SK-N-SH (cell line): ENCODE data around the gene SFXN5. TPM values are rescaled to one million over a fixed set of nuclear protein-coding genes. Genes with fewer than 3 reads are reported as not detected.

Experiments used
- CTCF ChIA-PET: fragments of 300-600, 350-600 bp; formaldehyde crosslinking; extraction: SDS; loops from one replicate; lab custom pipeline; 2021; lab: Yijun Ruan, JAX
- POLR2A ChIA-PET: fragments of 350-600 bp; sonication (Branson Sonifier 250); formaldehyde crosslinking; extraction: SDS; loops from one replicate; lab custom pipeline; 2020; ENCODE audit warnings: antibody characterized with exemption, inconsistent platforms; lab: Yijun Ruan, JAX
- DNase-seq: peaks from one replicate; pipeline ENCODE4 v3.0.0; 2012
- H2AFZ ChIP-seq: fragments of 200-600 bp; sonication (generic); 2 replicates; pipeline ENCODE4 v1.8.1; 2016; ENCODE audit warnings: antibody characterized with exemption, mild to moderate bottlenecking, low read depth
- H3F3A ChIP-seq: fragments of 200-600 bp; sonication (generic); replicated peaks from 2 replicates; pipeline ENCODE3; 2016; ENCODE audit warnings: antibody characterized with exemption, mild to moderate bottlenecking; ENCODE audit not compliant: insufficient read depth
- H3K27ac ChIP-seq, 2 experiments: fragments of 200-500 bp in 1 of 2; fragments of 200-600 bp in 1 of 2; sonication (Bioruptor generic) in 1 of 2; sonication (generic), shearing (Covaris generic) in 1 of 2; 2 replicates each; pipeline versions ENCODE4 v1.5.1 to v1.6.1; 2014 to 2016; ENCODE audit warnings: low read depth in 2 of 2, inconsistent platforms in 1 of 2, low read length in 1 of 2, mild to moderate bottlenecking in 1 of 2, mixed read lengths in 1 of 2
- H3K27me3 ChIP-seq: fragments of 200-600 bp; sonication (generic), shearing (Covaris generic); 2 replicates; pipeline ENCODE4 v1.6.1; 2016; ENCODE audit warnings: mixed run types; ENCODE audit not compliant: insufficient read depth
- H3K36me3 ChIP-seq, 2 experiments: fragments of 200-500 bp in 1 of 2; fragments of 200-600 bp in 1 of 2; sonication (Bioruptor generic) in 1 of 2; sonication (generic) in 1 of 2; replicated peaks in 1 of 2; 2 replicates each; pipeline versions ENCODE3 to v1.5.1; 2014 to 2016; ENCODE audit warnings: low read length in 1 of 2, mild to moderate bottlenecking in 1 of 2; ENCODE audit not compliant: insufficient read depth in 2 of 2, control insufficient read depth in 1 of 2
- H3K4me1 ChIP-seq, 2 experiments: fragments of 200-500 bp in 1 of 2; fragments of 200-600 bp in 1 of 2; sonication (Bioruptor generic) in 1 of 2; sonication (generic), shearing (Covaris generic) in 1 of 2; 2 replicates each; pipeline versions ENCODE4 v1.5.1 to v1.6.1; 2014 to 2016; ENCODE audit warnings: low read depth in 1 of 2, low read length in 1 of 2, mixed run types in 1 of 2; ENCODE audit not compliant: insufficient read depth in 2 of 2, control insufficient read depth in 1 of 2
- H3K4me2 ChIP-seq: fragments of 200-600 bp; sonication (generic), shearing (Covaris generic); 2 replicates; pipeline ENCODE4 v1.6.1; 2017; ENCODE audit warnings: mixed run types
- H3K4me3 ChIP-seq, 2 experiments: fragments of 200-500 bp in 1 of 2; fragments of 200-600 bp in 1 of 2; sonication (Bioruptor generic) in 1 of 2; sonication (generic), shearing (Covaris generic) in 1 of 2; 2 replicates each; pipeline versions ENCODE4 v1.5.1 to v1.8.1; 2014 to 2016; ENCODE audit warnings: low read depth in 2 of 2, inconsistent platforms in 1 of 2, low read length in 1 of 2, mild to moderate bottlenecking in 1 of 2, mixed read lengths in 1 of 2, moderate library complexity in 1 of 2
- H3K79me2 ChIP-seq: fragments of 200-600 bp; sonication (generic); 2 replicates; pipeline ENCODE4 v1.8.1; 2017; ENCODE audit warnings: mild to moderate bottlenecking; ENCODE audit not compliant: insufficient read depth
- H3K9ac ChIP-seq: fragments of 200-600 bp; sonication (generic); 2 replicates; pipeline ENCODE4 v1.6.1; 2017; ENCODE audit warnings: mixed run types
- H3K9me2 ChIP-seq: fragments of 200-600 bp; sonication (generic); 2 replicates; pipeline ENCODE4 v1.6.1; 2017; ENCODE audit warnings: mixed run types
- H3K9me3 ChIP-seq: fragments of 200-600 bp; sonication (generic); 2 replicates; pipeline ENCODE4 v1.6.1; 2017; ENCODE audit warnings: mixed run types, mild to moderate bottlenecking, moderate library complexity
- H4K20me1 ChIP-seq: fragments of 200-600 bp; sonication (generic); 2 replicates; pipeline ENCODE4 v1.6.1; 2017; ENCODE audit warnings: mild to moderate bottlenecking, mixed run types; ENCODE audit not compliant: insufficient read depth
- CTCF ChIP-seq: fragments of 200-600 bp; sonication (generic); IDR thresholded peaks from 2 replicates; pipeline ENCODE4 v1.6.1; 2017; ENCODE audit warnings: antibody characterized with exemption, mild to moderate bottlenecking, moderate library complexity
- ELF1 ChIP-seq: IDR thresholded peaks from 2 replicates; pipeline ENCODE4 v1.4.0; 2012
- EP300 ChIP-seq, 2 experiments: IDR thresholded peaks; 2 replicates each; pipeline versions ENCODE4 v1.4.0 to v1.6.1; 2012; ENCODE audit warnings: borderline replicate concordance in 1 of 2, low read depth in 1 of 2, low read length in 1 of 2
- EZH2phosphoT487 ChIP-seq: fragments of 200-600 bp; sonication (generic); IDR thresholded peaks from 2 replicates; pipeline ENCODE4 v1.6.1; 2017; ENCODE audit warnings: low read depth, mixed run types, mild to moderate bottlenecking, antibody characterized with exemption, moderate library complexity, borderline replicate concordance
- GABPA ChIP-seq: IDR thresholded peaks from 2 replicates; pipeline ENCODE4 v1.4.0; 2012; ENCODE audit warnings: low read depth, mild to moderate bottlenecking
- JUND ChIP-seq: IDR thresholded peaks from 2 replicates; pipeline ENCODE4 v1.4.0; 2012
- MAX ChIP-seq: IDR thresholded peaks from 2 replicates; pipeline ENCODE4 v1.4.0; 2012; ENCODE audit warnings: low read depth
- MEF2A ChIP-seq: IDR thresholded peaks from 2 replicates; pipeline ENCODE4 v1.4.0; 2012; ENCODE audit warnings: low read depth, borderline replicate concordance
- NFIC ChIP-seq: IDR thresholded peaks from 2 replicates; pipeline ENCODE4 v1.4.0; 2012; ENCODE audit warnings: borderline replicate concordance
- PBX3 ChIP-seq: IDR thresholded peaks from 2 replicates; pipeline ENCODE4; 2012
- RAD21 ChIP-seq: IDR thresholded peaks from 2 replicates; pipeline ENCODE4 v1.6.1; 2012; ENCODE audit warnings: mild to moderate bottlenecking, low read length
- REST ChIP-seq: IDR thresholded peaks from 2 replicates; pipeline ENCODE4 v1.6.1; 2012; ENCODE audit warnings: mild to moderate bottlenecking, low read depth, low read length, moderate library complexity
- RFX5 ChIP-seq: IDR thresholded peaks from 2 replicates; pipeline ENCODE4 v1.6.1; 2012; ENCODE audit warnings: mild to moderate bottlenecking, improper control_type of control experiment, low read length
- RXRA ChIP-seq: IDR thresholded peaks from 2 replicates; pipeline ENCODE4 v1.4.0; 2012; ENCODE audit warnings: low read depth, mild to moderate bottlenecking, borderline replicate concordance
- SIN3A ChIP-seq: IDR thresholded peaks from 2 replicates; pipeline ENCODE4 v1.6.1; 2012; ENCODE audit warnings: low read depth, mild to moderate bottlenecking, low read length, moderate library complexity, borderline replicate concordance
- TCF12 ChIP-seq: IDR thresholded peaks from 2 replicates; pipeline ENCODE4 v1.4.0; 2012
- USF2 ChIP-seq: fragments of 150-350 bp; IDR thresholded peaks from 2 replicates; pipeline ENCODE4 v1.6.1; 2017; ENCODE audit warnings: antibody characterized with exemption, low read length, low read depth, borderline replicate concordance
- YY1 ChIP-seq: IDR thresholded peaks from 2 replicates; pipeline ENCODE4 v1.4.0; 2012; ENCODE audit warnings: low read depth, mild to moderate bottlenecking
- ZBTB33 ChIP-seq: IDR thresholded peaks from 2 replicates; pipeline ENCODE4 v1.4.0; 2012; ENCODE audit warnings: low read depth, borderline replicate concordance
- WGBS: methylation state at CpG from one replicate; pipeline ENCODE4 v1.1.6; 2017; ENCODE audit warnings: low lambda C conversion rate; 5-methylcytosine and 5-hydroxymethylcytosine counted together
- polyA plus RNA-seq, 3 experiments: library from polyadenylated mRNA; depleted of rRNA; stranded (reverse); fragments of >200 nt; gene quantifications; 2 replicates each; pipeline ENCODE4 v1.2.3, GENCODE V29; 2012

SFXN5 gene
- polyA plus RNA-seq, 1 of the 3 experiments (the other 2 are of a cell fraction), result 9.9 TPM

GRCh38 chr2:72965016-72965415, 106.5 kb downstream of the SFXN5 start:
- peaks cover 0 to 3% of the 10 kb centered on the region in 2 experiments for H3K36me3 ChIP-seq
- 90% methylated on average over 7 of the region's 12 CpGs for WGBS
- H3K9me2 ChIP-seq, result no peaks in the 10 kb centered on the region
- H3K27me3 ChIP-seq, result no peaks in the 10 kb centered on the region
- no peaks in the 10 kb centered on the region for H3K79me2 ChIP-seq
- H3K4me2 ChIP-seq, result no peak overlapping the region
- no peaks in the 10 kb centered on the region for H3F3A ChIP-seq
- no peaks in the 10 kb centered on the region for H3K9me3 ChIP-seq
- no peak overlapping the region for H3K9ac ChIP-seq
- H2AFZ ChIP-seq, result no peak overlapping the region
- no peak overlapping the region for H3K27ac ChIP-seq
- no peak overlapping the region for H3K4me3 ChIP-seq
- TF ChIP-seq TCF12 (no peak), SIN3A (no peak), YY1 (no peak), GABPA (no peak), EZH2phosphoT487 (no peak), CTCF (no peak)
- DNase-seq, result no peak
- no peaks in the 10 kb centered on the region for H4K20me1 ChIP-seq
- ChIA-PET POLR2A (no interaction called here), CTCF (interaction anchor here (0.9 to 1.3 kb wide), 2 partner anchors 9 to 77 kb away, joined by 3 read pairs; partner anchors contain the start of gene SPR)
- H3K4me1 ChIP-seq, result peaks cover 0 to 7% of the 10 kb centered on the region in 2 experiments; a peak in 1 of 4 replicates

- H3K27me3 ChIP-seq, result no peaks in the 10 kb centered on the region
- no peaks in the 10 kb centered on the region for H3F3A ChIP-seq
- POLR2A ChIA-PET, result no interaction called here
- CTCF ChIA-PET, result interaction anchor here (0.9 to 3.3 kb wide), 7 partner anchors 9 to 213 kb away, joined by 3 to 33 read pairs (median 8); partner anchors contain the start of gene SPR
- H3K4me2 ChIP-seq, result no peak overlapping the region
- peaks cover 0 to 3% of the 10 kb centered on the region in 2 experiments for H3K36me3 ChIP-seq
- H2AFZ ChIP-seq, result no peak overlapping the region
- H3K4me1 ChIP-seq, result peaks cover 0 to 7% of the 10 kb centered on the region in 2 experiments; a peak in 1 of 4 replicates
- no peak for DNase-seq
- H3K27ac ChIP-seq, result no peak overlapping the region
- no peaks in the 10 kb centered on the region for H4K20me1 ChIP-seq
- 93% methylated on average over 6 of the region's 6 CpGs for WGBS
- H3K9ac ChIP-seq, result no peak overlapping the region
- H3K9me3 ChIP-seq, result no peaks in the 10 kb centered on the region
- no peaks in the 10 kb centered on the region for H3K79me2 ChIP-seq
- no peaks in the 10 kb centered on the region for H3K9me2 ChIP-seq
- H3K4me3 ChIP-seq, result no peak overlapping the region
- TF ChIP-seq ELF1 (no peak), MAX (no peak), JUND (no peak), EZH2phosphoT487 (no peak), EP300 (IDR thresholded peaks at IDR 0.05; ENCODE audit: borderline replicate concordance in 1 of 2, low read depth in 1 of 2, low read length in 1 of 2) (no peak), REST (no peak), TCF12 (no peak), USF2 (no peak), NFIC (no peak), RXRA (no peak), MEF2A (no peak), ZBTB33 (no peak), RFX5 (no peak), RAD21 (no peak), PBX3 (no peak)
Measured at GRCh38 chr2:72964146-72964525, 107.4 kb downstream of the SFXN5 start.
